ENCODE results near the gene SYNM. TPM values are rescaled to one million over a fixed set of nuclear protein-coding genes. Genes with fewer than 3 reads are reported as not detected.

SYNM gene
- total and polyA plus RNA-seq, 7 donors = 0.69 to 1,357 (median 731) TPM

DNA sequence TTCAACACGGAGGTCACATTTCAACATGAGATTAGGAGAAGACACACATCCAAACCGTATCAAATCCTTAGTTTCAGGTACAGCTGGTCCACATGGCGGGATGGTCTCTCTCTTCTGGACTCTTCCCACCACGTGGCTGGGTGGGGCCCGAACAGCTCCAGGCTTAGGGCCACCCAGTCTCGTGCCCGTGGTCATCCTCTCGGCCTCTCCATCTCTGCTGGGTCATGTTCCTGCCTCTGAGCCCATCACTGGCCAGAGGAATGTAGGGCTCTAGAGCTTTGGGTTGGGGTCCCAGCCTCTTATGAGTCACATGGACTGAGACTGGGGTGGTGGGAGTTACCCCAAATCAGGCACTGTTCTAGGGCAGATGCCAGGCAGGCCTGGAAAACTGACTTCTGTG is 12.2 kb downstream of the SYNM start:
- peak; percentile 77 for DNase-seq
- H3K4me1 ChIP-seq = peaks cover 0 to 100% (median 97%) of the 10 kb centered on the region in 4 donors

DNA sequence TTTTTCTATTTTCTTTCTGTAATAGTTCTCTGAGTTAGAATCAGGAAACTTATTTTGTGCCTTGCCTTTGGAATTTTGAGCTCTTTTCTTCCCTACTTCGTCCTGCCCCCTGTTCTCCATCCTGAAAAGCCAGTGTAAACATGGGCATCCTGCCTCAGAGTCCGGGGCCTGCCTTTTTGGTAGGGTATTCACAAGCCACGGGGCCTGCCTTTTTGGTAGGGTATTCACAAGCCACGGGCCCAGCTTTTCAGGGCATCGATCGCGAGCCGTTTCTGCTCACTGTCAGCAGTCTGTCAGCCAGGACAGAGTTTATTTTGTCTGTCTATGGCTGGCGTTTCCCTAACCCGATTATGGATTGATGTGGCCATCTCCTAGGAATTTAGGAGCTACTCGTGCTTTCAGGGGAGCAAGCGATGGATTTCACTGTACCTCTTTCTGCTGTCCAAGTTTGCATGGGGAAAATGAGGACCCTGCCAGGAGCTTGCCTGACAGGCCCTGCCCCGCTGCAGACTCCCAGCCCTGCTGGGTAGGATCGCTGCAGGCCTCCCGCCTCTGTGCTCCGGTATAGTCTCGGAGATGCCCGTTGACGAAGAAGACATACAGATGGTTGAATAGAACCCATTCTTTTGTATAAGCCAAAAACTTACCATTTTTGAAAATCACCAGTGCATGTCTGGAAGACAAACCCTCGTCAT is 12.8 kb downstream of the SYNM start:
- intact Hi-C loops (cut with DNase I) = no loop called here

More for the DNA sequence above, 12.2 kb downstream of the SYNM start:
- peak overlapping the region; percentile 90 to 100 (median 96) for H3K27ac ChIP-seq
- no peak for TF ChIP-seq EP300 (IDR thresholded peaks at IDR 0.05)
- TF ChIP-seq POLR2AphosphoS5 (IDR thresholded peaks at IDR 0.05) = peak; percentile 20 to 67 (median 44)
- TF ChIP-seq, protein P1, sequence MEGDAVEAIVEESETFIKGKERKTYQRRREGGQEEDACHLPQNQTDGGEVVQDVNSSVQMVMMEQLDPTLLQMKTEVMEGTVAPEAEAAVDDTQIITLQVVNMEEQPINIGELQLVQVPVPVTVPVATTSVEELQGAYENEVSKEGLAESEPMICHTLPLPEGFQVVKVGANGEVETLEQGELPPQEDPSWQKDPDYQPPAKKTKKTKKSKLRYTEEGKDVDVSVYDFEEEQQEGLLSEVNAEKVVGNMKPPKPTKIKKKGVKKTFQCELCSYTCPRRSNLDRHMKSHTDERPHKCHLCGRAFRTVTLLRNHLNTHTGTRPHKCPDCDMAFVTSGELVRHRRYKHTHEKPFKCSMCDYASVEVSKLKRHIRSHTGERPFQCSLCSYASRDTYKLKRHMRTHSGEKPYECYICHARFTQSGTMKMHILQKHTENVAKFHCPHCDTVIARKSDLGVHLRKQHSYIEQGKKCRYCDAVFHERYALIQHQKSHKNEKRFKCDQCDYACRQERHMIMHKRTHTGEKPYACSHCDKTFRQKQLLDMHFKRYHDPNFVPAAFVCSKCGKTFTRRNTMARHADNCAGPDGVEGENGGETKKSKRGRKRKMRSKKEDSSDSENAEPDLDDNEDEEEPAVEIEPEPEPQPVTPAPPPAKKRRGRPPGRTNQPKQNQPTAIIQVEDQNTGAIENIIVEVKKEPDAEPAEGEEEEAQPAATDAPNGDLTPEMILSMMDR (IDR thresholded peaks at IDR 0.05) = no peak
- no peak for TF ChIP-seq POLR2A (IDR thresholded peaks at IDR 0.05)
- H3K9me3 ChIP-seq = no peaks in the 10 kb centered on the region
- H3K4me3 ChIP-seq = no peak overlapping the region
- intact Hi-C loops (cut with DNase I) = no loop called here
- no peaks in the 10 kb centered on the region for H3K27me3 ChIP-seq
- H3K36me3 ChIP-seq = peaks cover 18 to 77% (median 26%) of the 10 kb centered on the region in 4 donors
- 86 to 90% methylated on average over 8 of the region's 8 CpGs for WGBS, 2 donors

DNA sequence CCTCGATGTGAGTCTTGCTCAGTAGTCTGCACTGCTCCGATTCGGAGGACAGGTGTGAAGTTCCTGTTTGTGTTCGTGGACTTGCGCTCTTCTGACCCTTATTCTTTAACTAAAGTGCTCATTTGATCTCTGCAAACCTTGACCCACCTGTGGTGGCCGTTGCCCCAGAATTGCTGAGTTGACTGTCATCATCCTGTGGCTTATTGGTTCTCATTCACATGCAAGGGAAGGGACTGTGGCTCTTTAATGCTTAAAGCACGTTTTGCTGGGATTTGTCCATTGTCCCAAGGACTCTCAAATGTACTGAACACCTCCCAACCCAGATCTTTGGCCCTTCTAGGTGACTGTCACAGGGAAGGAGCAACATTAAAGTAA is 13.4 kb downstream of the SYNM start:
- no peaks in the 10 kb centered on the region for H3K27me3 ChIP-seq
- intact Hi-C loops (cut with DNase I) = no loop called here
- peaks cover 0 to 100% (median 97%) of the 10 kb centered on the region in 4 donors for H3K4me1 ChIP-seq
- peaks cover 18 to 66% (median 26%) of the 10 kb centered on the region in 4 donors for H3K36me3 ChIP-seq
- TF ChIP-seq POLR2AphosphoS5 (IDR thresholded peaks at IDR 0.05) (peak in 1 of 4 donors; percentile 47), POLR2A (IDR thresholded peaks at IDR 0.05) (no peak)
- 80 to 89% methylated on average over 7 of the region's 7 CpGs for WGBS, 2 donors
- DNase-seq = no peak
- no peaks in the 10 kb centered on the region for H3K9me3 ChIP-seq
- H3K4me3 ChIP-seq = peak overlapping the region in 1 of 4 donors; percentile 1
- H3K27ac ChIP-seq = peak overlapping the region; percentile 90 to 100 (median 96)

More for the DNA sequence above, 12.8 kb downstream of the SYNM start:
- peaks cover 18 to 71% (median 26%) of the 10 kb centered on the region in 4 donors for H3K36me3 ChIP-seq
- TF ChIP-seq POLR2A (IDR thresholded peaks at IDR 0.05) (no peak), POLR2AphosphoS5 (IDR thresholded peaks at IDR 0.05) (peak in 2 of 4 donors; percentile 2 to 59), EP300 (IDR thresholded peaks at IDR 0.05) (no peak)
- TF ChIP-seq, protein P1 (IDR thresholded peaks at IDR 0.05) = no peak
- no peaks in the 10 kb centered on the region for H3K9me3 ChIP-seq
- DNase-seq = peak; percentile 72
- peak overlapping the region; percentile 90 to 100 (median 96) for H3K27ac ChIP-seq
- peak overlapping the region in 1 of 4 donors; percentile 1 for H3K4me3 ChIP-seq
- peaks cover 0 to 100% (median 97%) of the 10 kb centered on the region in 4 donors for H3K4me1 ChIP-seq
- WGBS, 2 donors = 89% methylated on average over 20 of the region's 20 CpGs
- no peaks in the 10 kb centered on the region for H3K27me3 ChIP-seq

DNA sequence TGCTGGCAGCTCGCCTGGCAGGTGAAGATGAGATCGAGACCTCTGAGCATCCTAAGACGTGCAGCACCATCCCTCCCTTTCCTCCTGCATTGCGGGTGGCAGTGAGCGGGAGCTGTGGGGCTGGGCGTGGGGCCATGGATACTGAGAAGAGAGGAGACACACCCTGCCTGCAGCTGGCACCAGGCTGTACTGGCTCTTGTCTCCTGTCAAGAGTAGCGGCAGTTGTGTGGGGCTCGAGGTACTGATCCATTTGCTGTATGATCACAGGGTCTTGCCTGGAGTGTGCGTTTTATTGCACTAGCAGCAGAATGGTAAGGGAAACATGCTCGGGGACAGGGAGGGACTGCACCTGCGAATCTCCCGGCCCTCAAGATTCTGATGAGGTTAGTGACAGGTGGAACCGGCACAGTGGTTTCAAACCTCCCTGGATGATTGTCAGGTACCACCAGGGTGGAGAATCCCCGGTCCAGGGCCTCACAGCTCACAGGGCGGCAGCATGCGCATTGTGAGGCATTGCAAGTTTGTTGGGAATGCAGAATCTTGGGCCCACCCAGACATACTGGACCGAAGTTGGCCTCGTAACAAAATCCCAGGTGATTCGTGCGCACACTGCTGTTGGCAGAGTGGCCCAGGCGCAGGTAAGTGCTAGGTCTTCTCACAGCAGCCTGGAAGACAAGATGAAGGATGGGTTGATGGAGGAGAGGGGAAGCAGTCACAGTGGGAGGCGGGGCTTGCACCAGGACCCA is 14.1 kb downstream of the SYNM start:
- H3K27ac ChIP-seq = peak overlapping the region; percentile 90 to 100 (median 96)
- WGBS, 2 donors = 71 to 92% methylated on average over 22 of the region's 22 CpGs
- intact Hi-C loops (cut with DNase I) = no loop called here
- peak; percentile 93 for DNase-seq
- peaks cover 15 to 59% (median 23%) of the 10 kb centered on the region in 4 donors for H3K36me3 ChIP-seq
- peak; percentile 40 to 76 (median 62) for TF ChIP-seq POLR2AphosphoS5 (IDR thresholded peaks at IDR 0.05)
- peak in 2 of 4 donors; percentile 4 to 17 for TF ChIP-seq EP300 (IDR thresholded peaks at IDR 0.05)
- no peak for TF ChIP-seq POLR2A (IDR thresholded peaks at IDR 0.05)
- peak overlapping the region in 1 of 4 donors; percentile 2 for H3K4me3 ChIP-seq
- H3K27me3 ChIP-seq = no peaks in the 10 kb centered on the region
- H3K9me3 ChIP-seq = no peaks in the 10 kb centered on the region
- peaks cover 0 to 100% (median 97%) of the 10 kb centered on the region in 4 donors for H3K4me1 ChIP-seq

DNA sequence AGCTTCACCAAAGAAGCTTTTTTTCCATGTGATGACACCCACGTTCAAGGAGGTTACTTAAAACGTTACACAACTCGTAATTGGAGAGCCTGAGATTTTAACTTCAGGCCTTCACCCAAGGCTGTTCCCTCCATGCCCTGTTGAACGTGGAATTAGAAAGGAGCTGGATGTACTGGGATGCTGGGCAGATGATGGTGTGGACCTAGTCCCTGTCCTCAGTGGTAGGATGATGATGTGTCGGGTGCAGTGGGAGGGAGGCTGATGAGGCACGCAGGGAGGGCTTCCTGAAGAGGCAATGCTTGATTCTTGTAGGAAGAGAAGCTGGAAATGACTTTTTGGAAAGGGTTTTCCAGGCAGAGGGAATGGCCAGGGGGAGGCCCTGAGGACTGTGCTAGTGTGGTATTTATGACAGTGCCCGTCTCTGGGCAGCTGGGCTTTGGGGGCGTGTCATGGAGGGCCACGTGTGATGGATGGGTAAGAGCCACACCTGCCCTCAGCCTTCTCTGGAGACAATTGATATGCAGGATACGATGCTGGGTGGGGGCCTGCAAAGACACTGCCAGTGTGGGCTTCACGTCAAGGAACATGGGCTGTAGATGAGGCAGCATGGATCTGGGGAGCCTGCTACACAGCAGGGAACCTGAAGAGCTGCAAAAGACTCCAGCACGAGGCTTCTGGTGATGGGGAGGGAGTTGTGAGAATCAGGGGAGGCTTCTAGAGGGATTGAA is 15.3 kb downstream of the SYNM start:
- Histone ChIP-seq H3K9me3 (no peaks in the 10 kb centered on the region), H3K27ac (peak overlapping the region; percentile 90 to 100 (median 96)), H3K36me3 (peaks cover 15 to 53% (median 22%) of the 10 kb centered on the region in 4 donors), H3K4me3 (no peak overlapping the region), H3K27me3 (no peaks in the 10 kb centered on the region), H3K4me1 (peaks cover 0 to 100% (median 97%) of the 10 kb centered on the region in 4 donors)
- WGBS, 2 donors = 75 to 83% methylated on average over 12 of the region's 12 CpGs
- peak; percentile 68 for DNase-seq
- TF ChIP-seq EP300 (IDR thresholded peaks at IDR 0.05) = no peak
- TF ChIP-seq, protein P1 (IDR thresholded peaks at IDR 0.05) = no peak
- peak in 3 of 4 donors; percentile 8 to 82 (median 56) for TF ChIP-seq POLR2AphosphoS5 (IDR thresholded peaks at IDR 0.05)
- no peak for TF ChIP-seq POLR2A (IDR thresholded peaks at IDR 0.05)
- intact Hi-C loops (cut with DNase I) = loop anchor here (5.0 kb wide), 1 partner anchor 92 kb away; no protein-coding TSS in a partner anchor
